HCT116 (cell line): ENCODE results near the gene LZTS3.

Experiments used
- CTCF ChIP-seq, 3 experiments: fragments of 200-600 bp in 1 of 3; sonication (generic) in 1 of 3; IDR thresholded peaks in 2 of 3; conservative IDR thresholded peaks in 1 of 3; 2 replicates each; pipeline ENCODE4 v1.5.1; 2012 to 2017; ENCODE audit warnings: low read depth in 2 of 3, low read length in 2 of 3, antibody characterized with exemption in 1 of 3, borderline replicate concordance in 1 of 3, control low read depth in 1 of 3, mild to moderate bottlenecking in 1 of 3, mixed read lengths in 1 of 3, mixed run types in 1 of 3, moderate library complexity in 1 of 3; ENCODE audit not compliant: insufficient read depth in 1 of 3
- EZH2 ChIP-seq: fragments of 200-600 bp; sonication (generic); IDR thresholded peaks from 2 replicates; pipeline ENCODE4 v1.6.1; 2017; ENCODE audit warnings: antibody characterized with exemption, mixed run types
- JUND ChIP-seq: IDR thresholded peaks from 2 replicates; pipeline ENCODE4 v1.6.1; 2012
- MAX ChIP-seq: IDR thresholded peaks from 2 replicates; pipeline ENCODE4 v1.6.1; 2012
- POLR2A ChIP-seq: IDR thresholded peaks from 2 replicates; pipeline ENCODE4 v1.7.0; 2011; ENCODE audit warnings: borderline replicate concordance; ENCODE audit not compliant: insufficient read depth, insufficient read length; ENCODE audit errors: extremely low read depth
- POLR2AphosphoS5 ChIP-seq: IDR thresholded peaks from 2 replicates; pipeline ENCODE4 v1.6.1; 2011; ENCODE audit warnings: mild to moderate bottlenecking, low read depth, low read length, moderate library complexity
- SP1 ChIP-seq: IDR thresholded peaks from 2 replicates; pipeline ENCODE4 v1.6.1; 2012; ENCODE audit warnings: low read depth
- TCF7L2 ChIP-seq: IDR thresholded peaks from 2 replicates; pipeline ENCODE4 v1.7.0; 2011; ENCODE audit warnings: borderline replicate concordance, inconsistent platforms; ENCODE audit not compliant: insufficient read depth, insufficient read length; ENCODE audit errors: extremely low read depth
- YY1 ChIP-seq: IDR thresholded peaks from 2 replicates; pipeline ENCODE4 v1.6.1; 2011; ENCODE audit warnings: low read length, low read depth, moderate library complexity, mild to moderate bottlenecking; ENCODE audit not compliant: insufficient replicate concordance; ENCODE audit errors: extremely low read depth
- ZNF274 ChIP-seq: fragments of 200-500 bp; sonication (Bioruptor generic); IDR thresholded peaks from 2 replicates; pipeline ENCODE4 v1.6.1; 2014; ENCODE audit warnings: mild to moderate bottlenecking, low read depth, low read length, inconsistent platforms
- TF ChIP-seq, protein P1 (sequence below): IDR thresholded peaks from 2 replicates; pipeline ENCODE4 v1.6.1; 2012; ENCODE audit warnings: low read depth
- TF ChIP-seq, protein P2 (sequence below): IDR thresholded peaks from 2 replicates; pipeline ENCODE4 v1.6.1; 2012

DNA sequence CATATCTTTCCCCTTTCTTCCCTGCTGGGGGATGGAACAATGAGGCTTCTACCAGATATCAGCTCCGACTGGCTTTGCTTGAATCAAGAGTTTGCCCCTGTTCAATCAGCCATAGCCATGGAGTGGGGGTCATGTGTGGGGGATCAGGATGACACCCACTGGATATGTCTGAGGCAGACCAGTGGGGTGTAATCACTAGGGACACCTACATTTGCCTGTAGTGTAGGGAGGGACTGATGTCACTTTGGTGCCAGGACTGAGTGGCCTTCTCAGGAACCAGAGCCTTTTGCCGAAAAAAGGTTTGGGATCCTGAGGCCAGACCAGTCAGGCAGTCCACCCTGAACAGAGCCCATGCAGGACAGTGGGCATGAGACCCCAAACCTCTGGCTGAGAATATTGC, 37.0 kb upstream of the LZTS3 start:
- TF ChIP-seq, protein P1, sequence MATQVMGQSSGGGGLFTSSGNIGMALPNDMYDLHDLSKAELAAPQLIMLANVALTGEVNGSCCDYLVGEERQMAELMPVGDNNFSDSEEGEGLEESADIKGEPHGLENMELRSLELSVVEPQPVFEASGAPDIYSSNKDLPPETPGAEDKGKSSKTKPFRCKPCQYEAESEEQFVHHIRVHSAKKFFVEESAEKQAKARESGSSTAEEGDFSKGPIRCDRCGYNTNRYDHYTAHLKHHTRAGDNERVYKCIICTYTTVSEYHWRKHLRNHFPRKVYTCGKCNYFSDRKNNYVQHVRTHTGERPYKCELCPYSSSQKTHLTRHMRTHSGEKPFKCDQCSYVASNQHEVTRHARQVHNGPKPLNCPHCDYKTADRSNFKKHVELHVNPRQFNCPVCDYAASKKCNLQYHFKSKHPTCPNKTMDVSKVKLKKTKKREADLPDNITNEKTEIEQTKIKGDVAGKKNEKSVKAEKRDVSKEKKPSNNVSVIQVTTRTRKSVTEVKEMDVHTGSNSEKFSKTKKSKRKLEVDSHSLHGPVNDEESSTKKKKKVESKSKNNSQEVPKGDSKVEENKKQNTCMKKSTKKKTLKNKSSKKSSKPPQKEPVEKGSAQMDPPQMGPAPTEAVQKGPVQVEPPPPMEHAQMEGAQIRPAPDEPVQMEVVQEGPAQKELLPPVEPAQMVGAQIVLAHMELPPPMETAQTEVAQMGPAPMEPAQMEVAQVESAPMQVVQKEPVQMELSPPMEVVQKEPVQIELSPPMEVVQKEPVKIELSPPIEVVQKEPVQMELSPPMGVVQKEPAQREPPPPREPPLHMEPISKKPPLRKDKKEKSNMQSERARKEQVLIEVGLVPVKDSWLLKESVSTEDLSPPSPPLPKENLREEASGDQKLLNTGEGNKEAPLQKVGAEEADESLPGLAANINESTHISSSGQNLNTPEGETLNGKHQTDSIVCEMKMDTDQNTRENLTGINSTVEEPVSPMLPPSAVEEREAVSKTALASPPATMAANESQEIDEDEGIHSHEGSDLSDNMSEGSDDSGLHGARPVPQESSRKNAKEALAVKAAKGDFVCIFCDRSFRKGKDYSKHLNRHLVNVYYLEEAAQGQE, result no peak
- no peak for TF ChIP-seq SP1
- TF ChIP-seq ZNF274, result no peak
- TF ChIP-seq CTCF (IDR thresholded peaks at IDR 0.05 in 2 of 3, conservative IDR thresholded peaks at IDR 0.05 in 1 of 3; ENCODE audit: borderline replicate concordance in 1 of 3, insufficient read depth in 1 of 3, low read depth in 2 of 3, low read length in 2 of 3), result no peak
- TF ChIP-seq, protein P2, sequence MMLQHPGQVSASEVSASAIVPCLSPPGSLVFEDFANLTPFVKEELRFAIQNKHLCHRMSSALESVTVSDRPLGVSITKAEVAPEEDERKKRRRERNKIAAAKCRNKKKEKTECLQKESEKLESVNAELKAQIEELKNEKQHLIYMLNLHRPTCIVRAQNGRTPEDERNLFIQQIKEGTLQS, result no peak
- no peak for TF ChIP-seq POLR2AphosphoS5
- TF ChIP-seq POLR2A, result no peak
- TF ChIP-seq EZH2, result no peak
- TF ChIP-seq TCF7L2, result no peak
- TF ChIP-seq JUND, result no peak
- TF ChIP-seq MAX, result no peak
- no peak for TF ChIP-seq YY1
